GM19372 (cell line): ENCODE results near the gene SMAD3.

Source experiments
- ATAC-seq: cut with Tn5 transposase; IDR thresholded peaks from one replicate; pipeline ENCODE4 v1.9.1; 2021; ENCODE audit warnings: mild to moderate bottlenecking, low read depth, moderate library complexity; ENCODE audit not compliant: unreplicated experiment

SMAD3 gene

GRCh38 chr15:67033571-67034044 is 31.8 kb upstream of the SMAD3 start:
- no peak for ATAC-seq

DNA sequence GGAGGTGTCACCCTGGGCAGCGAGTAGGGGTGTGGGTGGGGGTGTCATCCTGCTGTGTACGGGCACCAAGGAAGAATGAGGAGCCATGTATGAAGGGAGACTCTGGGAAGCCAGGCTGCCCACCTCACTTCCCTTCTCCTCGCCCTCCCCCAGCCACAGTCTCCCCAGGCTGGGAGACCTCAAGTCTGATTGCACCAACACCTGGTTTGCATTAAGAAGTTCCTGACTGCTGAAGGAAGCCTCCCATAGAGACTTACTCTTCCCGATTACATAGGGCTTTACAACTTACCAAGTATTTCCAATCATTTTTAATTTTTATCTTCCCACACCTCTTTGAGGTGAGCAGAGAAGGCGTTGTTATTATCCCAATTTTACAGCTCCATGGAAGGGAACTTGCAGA is 29.5 kb upstream of the SMAD3 start:
- ATAC-seq = no peak

GRCh38 chr15:67036775-67037555 is 28.4 kb upstream of the SMAD3 start:
- no peak for ATAC-seq

GRCh38 chr15:67037694-67038093 is 27.7 kb upstream of the SMAD3 start:
- no peak for ATAC-seq

GRCh38 chr15:67038736-67039135 is 26.7 kb upstream of the SMAD3 start:
- ATAC-seq = no peak

DNA sequence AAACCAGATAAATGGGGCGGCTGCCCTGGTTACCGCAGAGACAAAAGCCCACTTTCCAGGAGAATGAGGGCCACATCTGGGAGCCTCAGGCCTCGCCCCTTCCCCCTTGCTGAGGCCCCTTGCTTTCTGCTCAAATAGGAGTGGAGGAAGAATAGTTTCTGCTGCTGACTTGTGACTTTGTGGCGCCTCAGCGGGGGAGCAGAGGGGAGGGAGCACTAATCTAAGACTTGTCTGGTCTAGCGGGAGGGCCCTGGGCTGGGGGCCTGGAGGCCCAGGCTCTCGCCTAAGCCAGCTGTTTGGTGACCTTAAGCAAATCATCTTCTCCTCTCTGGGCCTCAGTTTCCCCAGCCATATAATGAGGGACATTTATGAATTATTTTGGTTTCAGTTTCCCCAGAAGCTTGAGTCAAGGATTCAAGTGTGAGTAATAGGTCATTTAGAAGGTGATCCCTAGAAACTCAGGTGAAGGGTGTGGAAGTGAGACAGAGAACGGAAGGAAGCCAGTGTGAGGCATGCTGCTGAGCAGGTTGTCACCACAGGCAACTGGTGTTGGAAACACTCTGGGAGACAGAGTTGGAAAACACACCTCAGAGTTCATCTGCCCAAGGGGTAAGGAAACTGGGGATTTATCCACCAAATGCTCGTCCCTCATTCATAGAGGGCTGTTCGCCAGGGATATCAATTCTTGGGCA is 25.9 kb upstream of the SMAD3 start:
- ATAC-seq = no peak

DNA sequence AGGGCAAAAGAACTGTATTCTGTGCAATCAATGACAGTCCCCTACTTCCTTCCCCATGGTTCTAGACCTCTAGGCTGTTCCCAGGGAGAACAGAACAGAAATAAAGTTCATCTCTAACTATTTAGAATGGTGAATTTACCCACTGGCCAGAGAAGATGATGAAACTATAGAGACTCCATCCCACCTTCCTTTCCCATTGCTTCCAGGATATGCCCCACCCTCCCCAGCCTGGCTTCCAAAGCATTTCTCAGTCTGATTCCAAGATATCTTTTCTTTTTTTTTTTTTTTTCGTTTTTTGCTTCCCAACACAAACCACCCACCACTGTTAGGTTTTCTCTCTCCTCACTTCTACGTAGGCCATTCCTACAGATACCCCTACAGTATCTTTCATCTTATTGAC is 25.1 kb upstream of the SMAD3 start:
- ATAC-seq = no peak

DNA sequence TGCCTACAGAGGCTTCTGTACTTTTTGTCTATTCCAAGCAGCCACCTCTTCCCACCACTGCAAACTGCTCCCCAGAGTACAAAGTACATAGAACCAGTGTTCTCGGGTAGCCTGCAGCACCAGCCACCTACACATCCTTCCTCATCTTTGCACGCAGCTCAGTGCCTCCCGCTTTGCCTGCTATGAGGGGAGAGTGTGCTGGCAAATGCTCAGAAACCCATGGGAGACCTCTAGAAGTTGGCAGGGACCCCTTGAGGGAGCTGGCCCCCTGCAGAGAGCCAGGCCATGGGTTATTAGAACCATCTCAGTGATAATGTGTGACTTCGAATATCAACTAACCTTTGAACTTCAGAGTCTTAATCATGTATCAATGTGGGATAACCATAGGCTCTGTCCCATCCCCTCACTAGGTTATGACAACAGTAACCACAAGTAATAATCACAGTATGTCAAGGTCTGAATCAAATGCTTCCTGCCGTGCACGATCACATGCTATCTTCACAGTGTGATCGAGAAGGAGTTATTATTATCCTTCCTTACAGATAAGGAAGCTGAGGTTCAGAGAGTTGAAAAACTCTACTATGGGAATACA is 22.8 kb upstream of the SMAD3 start:
- no peak for ATAC-seq

DNA sequence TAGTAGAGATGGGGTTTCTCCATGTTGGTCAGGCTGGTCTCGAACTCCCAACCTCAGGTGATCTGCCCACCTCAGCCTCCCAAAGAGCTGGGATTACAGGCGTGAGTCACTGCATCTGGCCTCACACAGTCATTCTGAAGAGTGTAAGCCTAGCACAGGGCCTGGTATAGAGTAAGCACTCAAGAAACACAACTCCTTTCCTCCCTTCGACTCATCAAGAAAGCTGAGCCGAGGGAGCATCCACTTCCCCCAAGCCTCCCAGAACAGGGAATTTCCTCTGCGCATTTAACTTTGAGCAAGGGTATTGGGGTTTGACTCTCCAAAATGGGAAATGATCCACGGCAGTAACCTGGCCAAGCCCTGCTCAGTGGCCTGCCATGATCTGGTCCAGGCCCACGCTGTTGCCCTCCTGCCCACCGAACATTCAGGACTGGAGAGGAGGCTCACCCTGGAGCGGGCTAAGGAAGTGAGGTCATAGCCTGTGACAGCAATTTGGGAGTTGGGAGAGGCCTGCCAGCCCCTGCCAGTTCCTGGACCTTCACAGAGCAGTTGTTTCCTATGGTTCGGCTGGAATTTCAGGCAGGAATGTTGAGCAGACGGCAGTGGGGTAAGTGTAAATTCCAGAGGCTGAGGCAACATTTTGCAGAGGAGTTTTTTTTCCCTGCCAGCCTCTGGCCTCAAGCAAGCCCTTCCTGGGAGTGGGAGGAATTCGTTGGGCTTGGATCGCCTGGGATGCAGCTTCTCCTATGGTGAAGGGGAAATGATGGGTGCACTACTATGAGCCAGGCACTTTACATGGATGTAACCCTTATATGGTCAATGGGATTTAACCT is 21.2 kb upstream of the SMAD3 start:
- ATAC-seq = no peak

GRCh38 chr15:67047149-67047661 is 18.2 kb upstream of the SMAD3 start:
- no peak for ATAC-seq

GRCh38 chr15:67048281-67049279 is 16.8 kb upstream of the SMAD3 start:
- no peak for ATAC-seq

DNA sequence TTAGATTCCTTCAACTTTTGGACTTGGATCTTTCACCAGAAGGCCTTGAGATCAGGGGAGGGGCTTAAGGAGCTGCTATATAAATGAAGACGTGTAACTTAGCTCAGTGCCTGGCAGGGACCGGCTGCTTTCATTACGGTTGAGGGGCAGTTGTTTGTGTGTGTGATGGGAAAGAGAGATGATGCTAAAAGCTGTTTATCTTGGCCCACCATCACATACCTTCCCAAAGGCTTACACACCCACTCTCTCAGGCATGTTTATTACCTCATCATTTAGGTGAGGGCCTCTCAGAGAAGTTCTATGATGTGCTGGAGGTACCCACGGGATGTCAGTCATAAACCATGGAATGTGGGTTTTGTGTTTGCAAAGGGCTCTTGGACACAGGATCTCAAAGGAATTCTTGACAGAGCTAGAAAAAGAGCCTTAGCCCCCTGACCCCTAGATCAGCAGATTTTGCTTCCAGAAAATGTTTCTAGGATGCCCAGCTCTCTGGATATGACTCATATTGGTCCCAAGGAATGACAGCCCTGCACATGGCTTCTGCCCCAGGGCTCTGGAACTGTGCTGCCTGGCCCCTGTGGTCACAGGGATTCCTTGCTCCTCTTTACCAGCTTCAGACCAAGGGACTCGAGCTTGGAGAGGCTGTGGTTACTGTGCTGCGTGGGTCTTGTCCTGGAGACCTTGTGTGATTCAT is 15.9 kb upstream of the SMAD3 start:
- no peak for ATAC-seq

GRCh38 chr15:67050062-67050461 is 15.3 kb upstream of the SMAD3 start:
- no peak for ATAC-seq

DNA sequence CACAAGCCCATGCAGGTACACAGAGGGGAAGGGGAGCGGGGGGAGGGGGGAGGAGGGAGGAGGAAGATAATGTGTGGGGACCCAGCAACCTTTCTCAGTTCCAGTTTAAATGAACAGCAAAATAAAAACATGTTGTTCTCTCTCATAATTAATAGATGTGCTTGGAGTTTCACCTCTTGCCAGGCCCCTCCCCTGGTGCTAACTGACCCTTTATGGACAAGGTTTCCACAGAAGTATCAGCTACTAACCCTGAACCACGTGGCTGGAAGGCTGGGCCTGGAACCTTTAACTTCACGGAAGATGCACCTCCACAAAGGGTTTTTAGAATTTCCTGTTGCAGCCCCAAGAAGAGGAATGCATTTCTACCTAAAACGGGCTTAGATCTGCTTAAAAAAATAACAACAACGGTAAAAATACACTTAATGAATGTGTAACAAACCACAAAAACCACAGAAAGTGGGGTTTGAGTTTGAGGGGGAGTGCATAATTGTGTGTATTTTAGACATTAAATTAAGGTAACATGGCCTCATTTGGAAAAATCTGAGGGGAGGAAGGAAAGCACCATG is 14.8 kb upstream of the SMAD3 start:
- ATAC-seq = no peak

DNA sequence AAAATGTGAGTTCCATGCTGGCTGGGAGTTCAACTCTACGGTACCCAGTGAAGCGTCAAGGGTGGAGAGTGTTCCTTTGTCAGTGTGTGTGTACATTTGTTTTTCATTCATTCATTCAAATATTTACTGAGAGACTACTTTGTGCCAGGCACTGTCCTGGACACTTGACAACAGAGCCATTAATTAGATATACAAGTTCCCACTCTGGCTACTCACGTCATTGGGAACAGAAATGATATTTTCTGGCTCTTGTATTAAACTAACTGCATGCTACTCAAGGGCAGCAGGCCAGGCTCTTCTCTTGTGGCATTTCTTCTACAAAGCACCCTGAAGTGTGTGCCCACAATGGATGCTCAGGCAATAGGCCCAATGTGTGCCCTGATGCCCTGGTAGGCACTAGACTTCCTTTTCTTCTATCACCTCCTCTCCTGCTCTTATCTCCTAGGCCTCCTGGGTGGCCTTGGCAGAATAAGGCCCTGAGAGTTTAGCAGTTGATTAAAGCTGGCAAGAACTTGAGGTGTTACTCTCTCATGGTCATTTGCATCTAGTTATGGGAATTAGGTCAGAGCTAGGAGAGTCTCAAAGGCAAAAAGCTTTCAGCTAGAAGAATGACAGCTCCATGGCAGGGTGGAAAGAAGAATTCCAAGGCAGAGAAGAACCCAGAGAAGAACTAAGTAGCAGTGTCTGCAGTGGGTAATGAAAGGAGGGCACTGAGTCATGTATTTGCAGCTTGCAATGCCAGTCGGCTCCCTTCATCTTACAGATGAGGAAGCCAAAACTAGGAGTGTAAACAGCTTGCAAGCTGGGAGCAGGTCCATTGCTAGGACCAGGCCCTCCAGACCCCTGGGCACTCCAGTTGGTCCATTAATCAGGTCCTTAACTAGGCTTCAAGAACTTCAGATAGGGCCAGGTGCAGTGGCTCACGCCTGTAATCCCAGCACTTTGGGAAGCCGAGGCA is 14.0 kb upstream of the SMAD3 start:
- no peak for ATAC-seq

GRCh38 chr15:67054676-67055075 is 10.7 kb upstream of the SMAD3 start:
- no peak for ATAC-seq

- ATAC-seq = no peak
Observed at GRCh38 chr15:67059127-67059553, 6.3 kb upstream of the SMAD3 start.
